Activated CD4-positive, CD25-positive, alpha-beta regulatory T cell (primary cell): ENCODE measurements around the gene GPC5.
"Not testable (repeated sequence)": the region's sequence is repeated elsewhere in the genome, so short reads cannot be mapped to it uniquely, and the experiment has no call there.

Experiments used
- DNase-seq, 4 experiments: peaks; one replicate each; lab custom pipeline; 2025; lab: John Stamatoyannopoulos, UW

The GPC5 gene

GRCh38 chr13:92460479-92460878 is 1062.1 kb downstream of the GPC5 start:
- DNase-seq = no peak

- DNase-seq = no peak
Observed at GRCh38 chr13:92461402-92461801, 1063.0 kb downstream of the GPC5 start.

- DNase-seq = no peak
Observed at GRCh38 chr13:92461831-92462230, 1063.4 kb downstream of the GPC5 start.

GRCh38 chr13:92463134-92463533 is 1064.7 kb downstream of the GPC5 start:
- DNase-seq = no peak

- no peak for DNase-seq
Observed at GRCh38 chr13:92473765-92474475, 1075.5 kb downstream of the GPC5 start.

GRCh38 chr13:92480387-92480786 is 1082.0 kb downstream of the GPC5 start:
- DNase-seq = no peak

- DNase-seq = not testable (repeated sequence)
Observed at GRCh38 chr13:92482790-92483189, 1084.4 kb downstream of the GPC5 start.

GRCh38 chr13:92483894-92484293 is 1085.5 kb downstream of the GPC5 start:
- no peak for DNase-seq

GRCh38 chr13:92487238-92487637 is 1088.8 kb downstream of the GPC5 start:
- DNase-seq = no peak

GRCh38 chr13:92488249-92488852 is 1089.9 kb downstream of the GPC5 start:
- no peak for DNase-seq

- no peak for DNase-seq
Observed at GRCh38 chr13:92491839-92492238, 1093.4 kb downstream of the GPC5 start.

- DNase-seq = no peak
Observed at GRCh38 chr13:92494915-92495314, 1096.5 kb downstream of the GPC5 start.

- no peak for DNase-seq
Observed at GRCh38 chr13:92500192-92500591, 1101.8 kb downstream of the GPC5 start.

- no peak for DNase-seq
Observed at GRCh38 chr13:92510416-92510815, 1112.0 kb downstream of the GPC5 start.

- no peak for DNase-seq
Observed at GRCh38 chr13:92512852-92513251, 1114.4 kb downstream of the GPC5 start.

- no peak for DNase-seq
Observed at GRCh38 chr13:92513672-92514071, 1115.3 kb downstream of the GPC5 start.

GRCh38 chr13:92514420-92515125 is 1116.2 kb downstream of the GPC5 start:
- no peak for DNase-seq

GRCh38 chr13:92516878-92517277 is 1118.5 kb downstream of the GPC5 start:
- not testable (repeated sequence) for DNase-seq

- DNase-seq = not testable (repeated sequence)
Observed at GRCh38 chr13:92518622-92519021, 1120.2 kb downstream of the GPC5 start.

GRCh38 chr13:92530364-92530763 is 1131.9 kb downstream of the GPC5 start:
- DNase-seq = no peak

GRCh38 chr13:92535222-92536006 is 1137.0 kb downstream of the GPC5 start:
- DNase-seq = no peak

- DNase-seq = no peak
Observed at GRCh38 chr13:92537471-92537870, 1139.0 kb downstream of the GPC5 start.
